Mesenteric fat pad (tissue), 1 donor: ENCODE results near the gene WDR89. TPM values are rescaled to one million over a fixed set of nuclear protein-coding genes. Genes with fewer than 3 reads are reported as not detected.
"Not testable (repeated sequence)": the region's sequence is repeated elsewhere in the genome, so short reads cannot be mapped to it uniquely, and the experiment has no call there.

ENCODE experiments used
- DNase-seq: peaks from one replicate; pipeline ENCODE4 v3.0.0-alpha.2; 2020; ENCODE audit warnings: low spot score
- total RNA-seq: library from RNA; stranded (reverse); fragmentation: NEBNext Ultra II Directional; extraction: Animal tissue kit (Norgen Biotek cat#: 25700); gene quantifications from one replicate; pipeline ENCODE4 v1.2.1, GENCODE V29; 2021
- donor health status: DM: yes; HTN: yes; CAD: no.

The WDR89 gene
- total RNA-seq, 1 donor from 2014 or later = 9.0 TPM

GRCh38 chr14:63654346-63654745 is 12.7 kb upstream of the WDR89 start:
- no peak for DNase-seq

DNA sequence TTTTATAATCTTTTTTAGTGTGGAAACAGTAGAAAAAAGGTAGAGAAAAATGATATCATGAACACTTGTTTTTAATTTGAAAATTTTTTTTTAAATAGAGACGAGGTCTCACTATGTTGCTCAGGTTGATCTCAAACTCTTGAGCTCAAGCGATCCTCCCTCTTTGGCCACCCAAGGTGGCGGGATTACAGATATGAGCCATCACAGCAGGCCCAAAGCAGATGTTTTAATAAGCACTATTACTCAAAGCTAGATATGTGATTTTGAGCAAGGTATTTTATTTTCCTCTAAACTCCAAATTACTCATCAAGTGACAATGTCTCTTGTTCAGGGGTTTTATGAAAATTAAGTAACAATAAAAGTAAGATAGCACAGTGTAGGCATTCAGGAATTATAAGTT is 10.7 kb upstream of the WDR89 start:
- no peak for DNase-seq

DNA sequence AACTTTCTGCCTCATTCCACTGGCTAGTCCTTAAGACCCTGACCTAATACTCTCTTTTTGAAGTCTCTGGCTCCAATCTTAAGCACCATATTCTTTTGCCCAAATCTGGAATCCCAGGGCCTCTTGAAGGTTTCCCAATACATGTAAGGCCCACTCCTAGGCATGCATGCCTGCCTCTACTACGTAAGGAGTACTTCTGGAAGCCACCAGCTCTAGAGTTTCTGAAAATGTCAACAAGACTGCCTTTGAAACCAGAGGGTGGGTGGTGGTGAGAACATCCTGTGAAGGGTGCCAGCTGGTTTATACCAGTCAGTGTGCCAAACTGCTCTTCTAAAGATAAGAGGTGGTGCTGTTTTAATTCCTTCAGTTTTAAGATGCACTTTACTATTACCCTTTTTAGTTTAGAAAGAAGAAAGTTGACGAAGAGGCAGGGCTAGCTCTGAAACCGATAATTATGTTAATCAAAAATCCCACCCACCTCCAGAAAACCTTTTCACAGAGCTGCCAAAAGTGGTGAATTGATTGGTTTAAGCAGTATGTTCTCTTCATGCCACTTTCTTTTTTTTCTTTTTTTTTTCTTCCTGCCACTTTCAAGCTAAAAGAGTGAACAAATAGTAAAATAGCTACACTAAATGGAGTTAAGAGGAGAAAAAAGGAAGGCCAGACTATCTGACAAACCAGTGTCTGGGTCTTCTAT is 8.7 kb upstream of the WDR89 start:
- no peak for DNase-seq

DNA sequence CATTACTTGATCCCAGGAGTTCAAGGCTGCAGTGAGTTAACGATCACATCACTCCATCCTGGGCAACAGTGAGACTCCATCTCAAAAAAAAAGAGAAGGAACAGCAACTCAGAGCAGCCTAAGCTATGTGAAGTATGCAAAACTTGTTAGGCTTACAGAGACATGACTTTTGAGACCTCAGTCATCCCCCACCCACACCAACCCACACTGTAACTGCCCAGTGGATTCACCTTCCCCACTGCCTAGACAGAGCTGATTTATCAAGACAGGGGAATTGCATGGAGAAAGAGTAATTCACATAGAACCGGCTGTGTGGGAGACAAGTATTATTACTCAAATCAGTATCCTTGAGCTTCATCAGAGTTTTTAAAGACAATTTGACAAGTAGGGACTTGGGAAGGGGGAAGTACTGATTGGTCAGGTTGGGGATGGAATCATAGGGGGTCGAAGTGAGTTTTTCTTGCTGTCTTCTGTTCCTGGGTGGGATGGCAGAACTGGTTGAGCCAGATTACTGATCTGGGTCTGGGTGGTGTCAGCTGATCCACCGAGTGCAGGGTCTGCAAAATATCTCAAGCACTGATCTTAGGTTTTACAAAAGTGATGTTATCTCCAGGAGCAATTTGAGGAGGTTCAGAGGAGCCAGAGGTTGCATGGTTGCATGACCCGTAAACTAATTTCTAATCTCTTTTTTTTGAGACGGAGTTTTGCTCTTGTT is 6.2 kb upstream of the WDR89 start:
- no peak for DNase-seq

DNA sequence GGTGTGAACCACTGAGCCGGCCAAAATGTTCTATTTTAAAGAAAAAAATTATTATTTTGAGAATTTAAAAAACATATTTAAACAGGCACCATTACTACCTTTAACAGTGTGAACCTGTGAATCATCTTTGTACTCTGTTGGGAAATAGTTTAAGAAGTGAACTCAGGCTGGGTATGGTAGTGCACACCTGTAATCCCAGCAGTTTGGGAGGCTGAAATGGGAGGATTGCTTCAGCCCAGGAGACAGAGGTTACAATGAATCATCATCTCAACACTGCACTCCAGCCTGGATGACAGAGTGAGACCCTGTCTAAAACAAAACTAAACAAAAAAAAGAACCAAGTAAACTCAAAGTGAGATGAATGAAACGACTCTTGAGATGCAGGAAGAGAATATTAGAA is 3.1 kb upstream of the WDR89 start:
- no peak for DNase-seq

GRCh38 chr14:63642656-63643382 is 1.1 kb upstream of the WDR89 start:
- no peak for DNase-seq

GRCh38 chr14:63642229-63642611 is 549 bp upstream of the WDR89 start:
- DNase-seq = no peak

DNA sequence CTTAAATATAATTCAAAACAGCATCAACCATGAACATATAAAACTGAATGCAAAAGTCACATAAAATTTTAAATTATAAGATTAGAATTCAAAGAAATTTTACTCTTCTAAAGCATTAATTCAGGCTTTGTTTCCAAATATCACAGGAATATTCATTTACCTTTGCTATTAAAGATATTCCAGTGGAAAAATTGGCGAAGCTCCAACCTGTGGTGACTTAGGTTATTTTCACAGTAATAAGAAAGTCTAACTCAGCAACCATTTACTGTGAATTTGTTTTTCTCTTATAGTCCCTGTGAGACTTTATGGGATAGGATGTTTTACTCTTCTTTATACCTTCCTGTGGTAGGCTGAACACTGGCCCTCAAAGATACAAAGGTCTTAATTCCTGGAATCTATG is 3.2 kb downstream of the WDR89 start:
- no peak for DNase-seq

GRCh38 chr14:63636094-63636635 is 5.5 kb downstream of the WDR89 start:
- DNase-seq = not testable (repeated sequence)

DNA sequence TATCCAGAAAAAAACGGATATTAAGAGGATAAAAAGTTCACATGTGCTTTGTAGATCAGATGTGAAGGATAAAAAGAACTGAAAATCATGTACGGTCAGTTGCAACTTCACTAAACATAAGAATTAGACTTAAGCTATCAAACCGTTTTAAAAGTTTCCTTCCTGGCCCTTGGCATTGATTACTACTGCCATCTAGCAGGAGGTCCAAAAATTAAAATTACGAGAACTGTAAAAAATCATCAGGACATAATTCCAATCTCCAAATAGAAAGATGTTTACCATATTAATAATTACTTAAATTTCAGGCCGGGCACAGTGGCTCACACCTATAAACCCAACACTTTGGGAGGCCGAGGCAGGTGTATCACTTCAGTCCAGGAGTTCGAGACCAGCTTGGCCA is 7.9 kb downstream of the WDR89 start:
- no peak for DNase-seq

DNA sequence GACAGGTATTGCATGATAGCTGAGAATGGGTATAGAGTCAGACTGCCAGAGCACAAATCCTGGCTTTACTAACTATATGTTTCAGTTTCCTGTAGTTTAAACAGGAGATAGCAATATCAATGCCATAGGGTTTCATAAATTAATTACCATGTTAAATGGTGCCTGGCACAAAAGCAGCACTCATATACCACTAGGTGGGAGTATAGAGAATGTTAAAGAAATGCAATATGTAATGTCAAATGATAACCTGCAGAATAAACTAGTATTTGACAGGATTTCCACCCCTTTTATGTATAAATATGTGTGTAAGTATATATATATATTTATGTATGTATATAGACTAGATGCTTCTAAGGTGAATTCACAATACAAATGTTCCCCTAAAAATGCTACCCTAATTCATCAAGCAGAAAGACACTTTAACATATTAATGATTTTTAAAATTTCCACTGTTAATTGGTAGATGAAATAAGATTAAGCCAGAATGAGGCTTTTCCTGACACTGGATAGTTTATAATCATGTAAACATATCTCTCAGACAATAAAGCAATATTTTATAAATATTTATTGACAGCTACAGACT is 8.6 kb downstream of the WDR89 start:
- no peak for DNase-seq

GRCh38 chr14:63624701-63625100 is 17.0 kb downstream of the WDR89 start:
- no peak for DNase-seq

- no peak for DNase-seq
Measured at GRCh38 chr14:63624203-63624602, 17.5 kb downstream of the WDR89 start.

DNA sequence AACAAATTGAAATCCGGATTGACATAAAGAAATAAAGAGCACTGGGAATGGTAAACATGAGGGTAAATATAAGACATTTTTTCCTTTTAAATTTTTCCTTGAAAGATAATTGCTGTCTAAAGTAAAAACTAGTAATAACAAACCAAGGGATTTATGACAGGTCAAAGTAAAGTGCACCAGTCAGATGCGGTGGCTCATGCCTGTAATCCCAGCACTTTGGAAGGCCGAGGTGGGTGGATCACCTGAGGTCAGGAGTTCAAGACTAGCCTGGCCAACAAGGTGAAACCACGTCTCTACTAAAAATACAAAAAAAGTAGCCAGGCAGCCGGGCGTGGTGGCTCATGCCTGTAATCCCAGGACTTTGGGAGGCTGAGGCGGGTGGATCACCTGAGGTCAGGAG is 19.7 kb downstream of the WDR89 start:
- not testable (repeated sequence) for DNase-seq

GRCh38 chr14:63616015-63616414 is 25.7 kb downstream of the WDR89 start:
- no peak for DNase-seq

DNA sequence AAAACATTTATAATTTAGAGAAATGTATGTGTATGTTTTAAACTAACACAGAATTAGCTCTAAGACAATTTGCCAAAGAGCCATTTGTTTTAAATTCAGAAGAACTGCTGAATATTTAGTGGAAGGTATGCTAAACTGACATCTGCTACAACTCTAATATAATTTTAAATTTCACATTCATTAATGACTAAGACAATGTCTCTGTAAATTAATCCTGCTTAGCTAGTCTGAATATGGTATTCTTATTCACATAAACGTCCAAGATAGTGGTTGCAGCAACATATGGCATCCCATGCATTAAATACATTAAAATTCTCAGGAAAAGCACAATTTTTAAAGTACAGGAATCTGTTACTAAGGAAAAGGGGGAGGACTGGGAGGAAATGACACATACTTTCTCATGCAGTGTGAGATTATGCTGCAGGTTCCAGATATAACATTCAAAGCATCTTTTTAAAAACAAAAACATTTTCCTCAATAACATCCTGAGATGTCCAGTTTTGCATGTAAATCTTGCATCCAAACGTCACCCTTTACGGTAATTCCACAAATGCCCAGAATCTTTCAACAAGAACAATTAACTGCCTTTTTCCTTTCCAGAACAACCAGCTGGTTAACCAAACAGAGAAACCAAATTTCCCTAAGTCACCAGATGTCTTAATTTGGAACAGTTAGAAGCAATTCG is 26.9 kb downstream of the WDR89 start:
- DNase-seq = no peak

DNA sequence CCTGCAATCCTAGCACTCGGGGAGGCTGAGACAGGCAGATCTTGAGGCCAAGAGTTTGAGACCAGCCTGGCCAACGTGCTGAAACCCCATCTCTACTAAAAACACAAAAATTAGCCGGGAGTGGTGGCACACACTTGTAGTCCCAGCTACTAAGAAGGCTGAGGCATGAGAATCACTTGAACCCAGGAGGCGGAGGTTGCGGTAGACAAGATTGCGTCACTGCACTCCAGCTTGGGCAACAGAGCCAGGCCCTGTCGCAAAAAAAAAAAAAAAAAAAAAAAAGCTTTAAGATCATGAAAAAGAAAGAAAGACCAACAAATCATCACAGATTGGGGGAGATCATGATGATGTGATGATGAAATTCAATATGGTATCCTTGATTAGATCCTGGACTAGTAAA is 30.6 kb downstream of the WDR89 start:
- no peak for DNase-seq

DNA sequence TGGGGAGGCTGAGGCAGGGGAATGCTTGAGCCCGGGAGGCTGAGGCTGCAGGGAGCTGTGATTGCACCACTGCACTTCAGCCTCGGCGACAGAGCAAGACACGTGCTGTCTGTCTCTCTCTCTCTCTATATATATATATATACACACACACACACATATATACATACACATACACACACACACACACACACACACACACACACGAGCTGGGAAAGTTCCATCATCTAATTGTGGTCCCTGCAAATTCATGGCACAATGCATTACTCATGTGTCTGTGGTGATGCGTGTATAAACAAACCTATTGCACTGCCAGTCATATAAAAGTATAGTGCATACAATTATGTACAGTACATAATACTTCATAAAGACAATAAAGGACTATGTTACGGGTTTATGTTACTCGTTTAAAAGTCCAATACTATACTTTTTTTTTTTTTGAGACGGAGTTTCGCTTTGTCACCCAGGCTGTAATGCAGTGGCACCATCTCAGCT is 36.6 kb downstream of the WDR89 start:
- DNase-seq = no peak

DNA sequence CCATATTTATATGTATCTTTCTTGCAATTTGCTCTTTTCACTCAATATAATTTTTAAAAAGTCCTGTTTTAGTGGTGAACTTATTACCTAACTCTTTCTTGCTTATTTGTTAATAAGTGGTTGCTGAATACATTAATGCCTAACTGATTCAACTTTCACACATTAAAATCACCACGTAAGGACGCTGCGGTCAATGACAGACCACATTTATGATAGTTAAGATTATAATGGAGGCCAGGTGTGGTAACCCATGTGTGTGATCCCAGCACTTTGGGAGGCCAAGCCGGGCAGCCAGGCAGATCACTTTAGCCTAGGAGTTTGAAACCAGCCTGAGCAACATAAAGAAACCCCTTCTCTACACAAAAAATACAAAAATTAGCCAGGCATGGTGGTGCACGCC is 37.0 kb downstream of the WDR89 start:
- no peak for DNase-seq

DNA sequence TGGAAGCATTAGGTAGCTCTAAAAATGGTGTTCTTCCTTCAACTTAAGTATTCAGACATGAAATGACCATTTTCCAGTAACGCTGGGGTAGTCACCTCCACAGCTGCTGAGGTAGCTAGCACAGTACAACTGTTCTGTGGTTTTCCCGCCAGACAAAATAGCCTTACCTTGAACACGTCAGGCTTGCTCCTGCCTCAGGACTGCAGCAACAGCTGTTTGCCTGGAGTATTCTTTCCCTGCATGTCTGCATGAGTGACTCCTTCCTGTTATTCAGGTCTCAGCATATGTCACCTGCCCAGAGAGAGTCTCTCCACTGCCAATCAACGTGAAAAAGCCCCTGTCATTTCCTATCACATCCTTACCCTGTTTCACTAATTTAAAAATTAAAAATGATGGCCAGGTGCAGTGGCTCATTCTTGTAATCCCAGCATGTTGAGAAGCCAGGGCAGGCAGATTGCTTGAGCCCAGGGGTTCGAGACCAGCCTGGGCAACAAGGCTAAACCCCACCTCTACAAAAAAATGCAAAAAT is 37.9 kb downstream of the WDR89 start:
- DNase-seq = no peak

- no peak for DNase-seq
Measured at GRCh38 chr14:63598807-63599206, 42.9 kb downstream of the WDR89 start.
